PFSK-1 (cell line): ENCODE measurements around the gene XYLT2.

ENCODE experiments used
- POLR2AphosphoS5 ChIP-seq: IDR thresholded peaks from 2 replicates; pipeline ENCODE4 v1.6.1; 2012; ENCODE audit warnings: low read depth, mild to moderate bottlenecking, control low read depth, low read length, moderate library complexity
- REST ChIP-seq, 2 experiments: IDR thresholded peaks; 2 replicates each; pipeline versions ENCODE4 v1.6.1 to v1.8.0; 2011 to 2012; ENCODE audit warnings: low read depth in 2 of 2, low read length in 2 of 2, control low read depth in 1 of 2, inconsistent platforms in 1 of 2, mild to moderate bottlenecking in 1 of 2, moderate library complexity in 1 of 2; ENCODE audit not compliant: insufficient read depth in 1 of 2
- TAF1 ChIP-seq: IDR thresholded peaks from 2 replicates; pipeline ENCODE4 v1.6.1; 2012; ENCODE audit warnings: low read length, control low read depth, borderline replicate concordance; ENCODE audit not compliant: insufficient read depth

GRCh38 chr17:50352072-50352692 is 6.3 kb downstream of the XYLT2 start:
- no peak for TF ChIP-seq TAF1
- TF ChIP-seq REST (IDR thresholded peaks at IDR 0.05; ENCODE audit: insufficient read depth in 1 of 2, low read depth in 2 of 2, low read length in 2 of 2), result no peak
- TF ChIP-seq POLR2AphosphoS5, result no peak
